Lower lobe of right lung (tissue), 2 donors: ENCODE measurements around the gene SUCO. TPM values are rescaled to one million over a fixed set of nuclear protein-coding genes. Genes with fewer than 3 reads are reported as not detected.

ENCODE experiments used
- ATAC-seq, 2 donors: fragments of 200-7000 bp; cut with Tn5 transposase; one replicate each; pipeline ENCODE4 v1.9.1; 2020 to 2022; ENCODE audit warnings: mild to moderate bottlenecking in 2 of 2, moderate library complexity in 2 of 2
- DNase-seq: peaks from one replicate; pipeline ENCODE4 v3.0.0-alpha.2; 2020
- H3K27ac ChIP-seq: fragments of 200-600 bp; one replicate; pipeline ENCODE4 v1.8.0; 2022
- H3K27me3 ChIP-seq: fragments of 200-600 bp; one replicate; pipeline ENCODE4 v1.8.0; 2022; ENCODE audit warnings: low read depth
- H3K36me3 ChIP-seq: fragments of 200-600 bp; one replicate; pipeline ENCODE4 v1.8.0; 2022; ENCODE audit warnings: mild to moderate bottlenecking
- H3K4me1 ChIP-seq: fragments of 200-600 bp; one replicate; pipeline ENCODE4 v1.8.0; 2022
- H3K4me3 ChIP-seq: fragments of 200-600 bp; one replicate; pipeline ENCODE4 v1.8.0; 2022; ENCODE audit warnings: mild to moderate bottlenecking
- H3K9me3 ChIP-seq: fragments of 200-600 bp; one replicate; pipeline ENCODE4 v1.8.0; 2022
- intact Hi-C: fragments of 100-400 bp; cut with DNase I; formaldehyde crosslinking; loops from one replicate; pipeline ENCODE4 v1.11.0; 2022
- total RNA-seq: library from RNA; stranded (reverse); fragmentation: NEBNext Ultra II Directional; extraction: Animal tissue kit (Norgen Biotek cat#: 25700); gene quantifications from one replicate; pipeline ENCODE4 v1.2.1, GENCODE V29; 2021
- TF ChIP-seq, protein P1 (sequence below): fragments of 200-600 bp; IDR thresholded peaks from one replicate; pipeline ENCODE4 v1.8.0; 2022; ENCODE audit warnings: antibody characterized with exemption, mild to moderate bottlenecking
- donor health status: DM: no; HTN: yes; CAD: no; lungs with severe emphysema.

The SUCO gene
- total RNA-seq, 1 donor from 2014 or later = 32.5 TPM

DNA sequence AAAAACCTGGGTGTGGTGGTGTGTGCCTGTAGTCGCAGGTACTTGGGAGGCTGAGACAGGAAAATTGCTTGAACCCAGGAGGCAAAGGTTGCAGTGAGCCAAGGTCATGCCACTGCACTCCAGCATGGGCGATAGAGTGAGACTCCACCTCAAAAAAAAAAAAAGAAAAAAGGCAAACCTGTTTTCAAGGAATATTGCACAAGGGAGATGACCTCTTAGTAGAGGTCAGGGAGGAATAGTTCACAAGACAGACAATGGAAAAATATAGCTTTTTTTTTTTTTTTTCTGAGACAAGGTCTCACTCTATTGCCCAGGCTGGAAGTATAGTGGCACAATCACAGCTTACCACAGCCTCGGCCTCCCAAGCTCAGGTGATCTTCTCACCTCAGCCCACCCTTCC is 22.5 kb upstream of the SUCO start:
- intact Hi-C loops = no loop called here
- TF ChIP-seq, protein P1, sequence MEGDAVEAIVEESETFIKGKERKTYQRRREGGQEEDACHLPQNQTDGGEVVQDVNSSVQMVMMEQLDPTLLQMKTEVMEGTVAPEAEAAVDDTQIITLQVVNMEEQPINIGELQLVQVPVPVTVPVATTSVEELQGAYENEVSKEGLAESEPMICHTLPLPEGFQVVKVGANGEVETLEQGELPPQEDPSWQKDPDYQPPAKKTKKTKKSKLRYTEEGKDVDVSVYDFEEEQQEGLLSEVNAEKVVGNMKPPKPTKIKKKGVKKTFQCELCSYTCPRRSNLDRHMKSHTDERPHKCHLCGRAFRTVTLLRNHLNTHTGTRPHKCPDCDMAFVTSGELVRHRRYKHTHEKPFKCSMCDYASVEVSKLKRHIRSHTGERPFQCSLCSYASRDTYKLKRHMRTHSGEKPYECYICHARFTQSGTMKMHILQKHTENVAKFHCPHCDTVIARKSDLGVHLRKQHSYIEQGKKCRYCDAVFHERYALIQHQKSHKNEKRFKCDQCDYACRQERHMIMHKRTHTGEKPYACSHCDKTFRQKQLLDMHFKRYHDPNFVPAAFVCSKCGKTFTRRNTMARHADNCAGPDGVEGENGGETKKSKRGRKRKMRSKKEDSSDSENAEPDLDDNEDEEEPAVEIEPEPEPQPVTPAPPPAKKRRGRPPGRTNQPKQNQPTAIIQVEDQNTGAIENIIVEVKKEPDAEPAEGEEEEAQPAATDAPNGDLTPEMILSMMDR = no peak
- ATAC-seq = no peak

DNA sequence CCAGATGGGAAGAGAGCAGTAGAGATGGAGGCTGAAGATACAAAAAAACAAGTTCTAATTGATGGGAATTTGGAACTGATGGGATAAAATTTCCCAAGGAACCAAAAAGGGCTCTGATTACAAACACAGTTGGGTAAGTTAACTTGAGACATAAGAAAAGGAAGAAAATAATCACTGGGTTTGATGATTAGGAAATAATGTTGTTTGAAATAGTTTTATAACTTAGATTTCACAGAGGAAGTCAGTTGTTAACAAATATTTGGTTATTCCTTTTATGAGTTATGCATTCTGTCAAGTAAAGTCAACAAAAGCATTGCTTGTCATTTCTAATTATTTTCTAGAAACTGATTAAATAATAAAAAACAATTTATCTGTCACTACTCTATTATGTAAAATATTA is 20.4 kb upstream of the SUCO start:
- Histone ChIP-seq H3K9me3 (no peaks in the 10 kb centered on the region), H3K27me3 (no peaks in the 10 kb centered on the region), H3K4me3 (no peak overlapping the region), H3K27ac (no peak overlapping the region), H3K4me1 (no peaks in the 10 kb centered on the region), H3K36me3 (no peaks in the 10 kb centered on the region)
- intact Hi-C loops = no loop called here
- no peak for DNase-seq
- TF ChIP-seq, protein P1 = no peak
- no peak for ATAC-seq

More for the DNA sequence above, 22.5 kb upstream of the SUCO start:
- DNase-seq = no peak
- no peaks in the 10 kb centered on the region for H3K36me3 ChIP-seq
- H3K4me1 ChIP-seq = no peaks in the 10 kb centered on the region
- no peak overlapping the region for H3K4me3 ChIP-seq
- no peaks in the 10 kb centered on the region for H3K27me3 ChIP-seq
- no peak overlapping the region for H3K27ac ChIP-seq
- H3K9me3 ChIP-seq = no peaks in the 10 kb centered on the region

DNA sequence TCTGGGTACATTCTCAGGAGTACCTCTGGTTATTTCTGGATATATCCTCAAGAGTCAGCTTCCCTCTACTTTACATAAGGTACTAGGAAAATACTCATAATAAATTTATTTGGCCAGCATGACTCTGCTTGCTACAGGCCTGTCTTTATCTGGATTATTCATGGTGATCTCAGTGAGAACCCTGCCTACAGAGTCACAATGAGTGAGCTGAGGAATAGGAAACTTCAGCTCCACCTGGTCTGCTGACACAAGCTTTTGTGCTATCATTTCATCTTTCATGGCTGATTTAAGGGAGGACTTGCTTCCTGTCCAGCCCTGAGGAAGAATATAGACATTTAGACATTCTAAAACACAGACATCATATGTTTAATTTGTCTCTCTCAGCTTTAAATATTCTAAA is 19.5 kb upstream of the SUCO start:
- no peak overlapping the region for H3K4me3 ChIP-seq
- TF ChIP-seq, protein P1 = no peak
- no peak for ATAC-seq

DNA sequence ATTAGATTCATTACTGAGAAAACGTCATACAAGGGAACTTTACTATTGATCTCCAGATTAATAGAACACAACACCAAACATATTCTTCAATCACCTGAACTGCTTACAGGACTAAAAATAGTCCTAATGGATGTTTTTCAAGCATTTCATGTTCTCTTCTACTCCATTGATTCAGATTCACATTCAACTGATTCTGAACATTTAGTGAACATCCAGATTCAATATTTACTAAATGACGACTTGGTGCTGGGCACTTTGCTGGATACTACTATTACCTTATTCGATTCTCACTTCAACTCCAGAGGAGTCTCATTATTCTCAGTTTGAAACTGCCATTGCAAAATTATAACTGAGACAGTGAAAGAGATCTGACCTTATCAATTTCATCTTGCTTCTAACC is 18.8 kb upstream of the SUCO start:
- intact Hi-C loops = no loop called here
- Histone ChIP-seq H3K36me3 (no peaks in the 10 kb centered on the region), H3K4me1 (no peaks in the 10 kb centered on the region), H3K4me3 (no peak overlapping the region), H3K9me3 (no peaks in the 10 kb centered on the region), H3K27ac (no peak overlapping the region), H3K27me3 (no peaks in the 10 kb centered on the region)
- ATAC-seq (no peak), DNase-seq (no peak)
- TF ChIP-seq, protein P1 = no peak

More for the DNA sequence above, 19.5 kb upstream of the SUCO start:
- H3K4me1 ChIP-seq = no peaks in the 10 kb centered on the region
- DNase-seq = no peak
- no peaks in the 10 kb centered on the region for H3K36me3 ChIP-seq
- H3K27me3 ChIP-seq = no peaks in the 10 kb centered on the region
- intact Hi-C loops = no loop called here
- no peaks in the 10 kb centered on the region for H3K9me3 ChIP-seq
- H3K27ac ChIP-seq = no peak overlapping the region

DNA sequence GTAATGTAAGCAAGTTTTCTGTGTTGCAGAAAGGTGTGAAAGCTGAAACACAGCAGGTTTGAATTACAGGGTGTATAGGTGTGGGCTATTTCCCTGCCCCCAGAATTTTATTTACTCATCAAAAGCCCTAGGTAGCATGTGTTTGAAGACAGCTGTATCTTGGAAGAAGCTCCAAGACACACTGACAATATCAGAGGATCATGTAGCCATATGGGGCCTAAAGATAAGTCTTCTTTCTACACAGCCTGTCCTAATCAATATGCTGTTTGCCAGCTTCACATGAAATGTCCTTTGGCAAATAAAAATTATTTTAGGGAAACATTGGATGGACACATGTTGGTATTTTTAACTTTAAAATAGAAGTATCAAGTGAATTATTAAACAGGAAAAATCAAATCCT is 17.5 kb upstream of the SUCO start:
- no peak for DNase-seq
- intact Hi-C loops = no loop called here
- H3K9me3 ChIP-seq = no peaks in the 10 kb centered on the region
- H3K4me3 ChIP-seq = no peak overlapping the region
- TF ChIP-seq, protein P1 = no peak
- H3K27me3 ChIP-seq = no peaks in the 10 kb centered on the region
- no peaks in the 10 kb centered on the region for H3K4me1 ChIP-seq
- H3K36me3 ChIP-seq = no peaks in the 10 kb centered on the region
- ATAC-seq = no peak
- H3K27ac ChIP-seq = no peak overlapping the region

DNA sequence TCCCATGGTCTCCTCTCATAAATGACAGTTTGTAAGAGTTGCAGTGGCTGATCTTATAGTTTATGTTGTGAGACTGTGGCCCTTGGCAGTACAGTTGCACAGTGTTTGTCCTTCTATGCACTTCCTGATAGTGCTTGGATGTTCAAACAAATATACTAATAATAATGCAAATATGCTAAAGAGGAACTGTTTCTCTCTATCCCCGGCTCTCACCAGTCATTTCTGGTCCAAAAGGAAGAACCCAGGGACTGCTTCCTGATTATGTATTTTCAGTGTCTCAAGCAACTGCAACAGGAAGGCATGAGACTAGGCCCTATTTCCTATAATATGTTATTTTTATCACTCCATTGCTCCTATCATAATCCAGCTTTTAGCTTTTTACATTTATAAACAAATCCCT is 17.0 kb upstream of the SUCO start:
- Histone ChIP-seq H3K27ac (no peak overlapping the region), H3K4me3 (no peak overlapping the region), H3K9me3 (no peaks in the 10 kb centered on the region), H3K27me3 (no peaks in the 10 kb centered on the region), H3K36me3 (no peaks in the 10 kb centered on the region), H3K4me1 (no peaks in the 10 kb centered on the region)
- peak in 1 of 2 donors; percentile 76 for ATAC-seq
- intact Hi-C loops = no loop called here
- TF ChIP-seq, protein P1 = no peak
- DNase-seq = no peak
